OCI-LY7 (cell line): ENCODE data around the gene NSMF.

Experiments used
- EZH2phosphoT487 ChIP-seq: fragments of 200-600 bp; sonication (generic); IDR thresholded peaks from 2 replicates; pipeline ENCODE4 v1.6.1; 2018; ENCODE audit warnings: low read depth, borderline replicate concordance, mild to moderate bottlenecking, mixed run types, antibody characterized with exemption, low read length, moderate library complexity, mixed read lengths
- TF ChIP-seq, protein P1 (sequence below): fragments of 200-600 bp; sonication (generic); conservative IDR thresholded peaks from 2 replicates; pipeline ENCODE4 v1.5.1; 2014; ENCODE audit warnings: mild to moderate bottlenecking, antibody characterized with exemption, low read length, moderate library complexity, mixed read lengths

DNA sequence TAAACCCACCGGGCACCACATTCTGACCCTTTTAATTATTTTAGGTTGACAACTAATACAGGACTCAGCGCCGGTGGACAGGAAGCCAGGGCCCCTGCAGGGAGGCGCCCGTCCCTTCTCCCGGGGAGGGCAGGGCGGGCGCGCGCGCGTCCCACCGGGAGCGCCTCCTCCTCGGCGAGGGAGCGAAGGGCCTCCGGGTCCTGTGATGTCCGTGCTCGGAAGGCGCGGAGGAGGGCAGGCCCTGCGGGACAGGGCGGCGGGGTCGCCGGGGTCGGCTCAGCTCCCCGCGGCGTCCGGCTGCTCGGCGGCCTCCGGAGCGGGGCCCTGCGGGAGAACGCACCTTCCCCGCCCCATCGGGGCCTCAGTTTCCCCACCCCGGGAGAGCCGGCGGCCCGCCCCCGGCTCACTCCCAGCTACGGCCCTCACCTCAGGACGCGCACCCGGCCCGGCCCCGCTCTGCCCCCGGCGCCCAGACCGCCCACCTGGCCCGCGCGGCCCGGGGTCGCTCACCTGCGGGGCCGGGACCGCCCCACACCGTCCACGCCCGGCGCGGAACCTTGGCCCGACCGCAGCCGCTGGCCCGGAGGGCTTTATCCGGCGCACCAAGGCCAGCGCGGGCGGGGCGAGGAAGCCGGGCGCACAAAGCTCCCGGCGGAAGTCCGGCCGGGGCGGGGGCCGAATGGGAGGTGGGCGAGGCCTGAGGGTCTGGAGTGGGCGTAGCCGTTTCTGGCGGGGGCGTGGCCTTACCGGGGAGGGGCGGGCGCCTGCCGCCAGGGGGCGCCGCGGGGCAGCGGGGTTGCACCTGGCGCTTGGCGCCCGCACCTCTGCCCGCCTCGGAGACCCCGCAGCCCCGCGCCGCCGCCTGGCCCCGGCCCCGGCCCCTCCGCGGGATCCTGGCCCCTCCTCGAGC, 36.3 kb downstream of the NSMF start, which contains the start of the genes EXD3 and NOXA1:
- TF ChIP-seq, protein P1, sequence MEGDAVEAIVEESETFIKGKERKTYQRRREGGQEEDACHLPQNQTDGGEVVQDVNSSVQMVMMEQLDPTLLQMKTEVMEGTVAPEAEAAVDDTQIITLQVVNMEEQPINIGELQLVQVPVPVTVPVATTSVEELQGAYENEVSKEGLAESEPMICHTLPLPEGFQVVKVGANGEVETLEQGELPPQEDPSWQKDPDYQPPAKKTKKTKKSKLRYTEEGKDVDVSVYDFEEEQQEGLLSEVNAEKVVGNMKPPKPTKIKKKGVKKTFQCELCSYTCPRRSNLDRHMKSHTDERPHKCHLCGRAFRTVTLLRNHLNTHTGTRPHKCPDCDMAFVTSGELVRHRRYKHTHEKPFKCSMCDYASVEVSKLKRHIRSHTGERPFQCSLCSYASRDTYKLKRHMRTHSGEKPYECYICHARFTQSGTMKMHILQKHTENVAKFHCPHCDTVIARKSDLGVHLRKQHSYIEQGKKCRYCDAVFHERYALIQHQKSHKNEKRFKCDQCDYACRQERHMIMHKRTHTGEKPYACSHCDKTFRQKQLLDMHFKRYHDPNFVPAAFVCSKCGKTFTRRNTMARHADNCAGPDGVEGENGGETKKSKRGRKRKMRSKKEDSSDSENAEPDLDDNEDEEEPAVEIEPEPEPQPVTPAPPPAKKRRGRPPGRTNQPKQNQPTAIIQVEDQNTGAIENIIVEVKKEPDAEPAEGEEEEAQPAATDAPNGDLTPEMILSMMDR = peak; percentile 66; the same call in 1 of the 2 replicates
- no peak for TF ChIP-seq EZH2phosphoT487
